Activated CD4-positive, alpha-beta T cell treated with anti-CD3 and anti-CD28 coated beads for 24 hours (primary cell): ENCODE measurements around the gene PTTG2.
"Not testable (repeated sequence)": the region's sequence is repeated elsewhere in the genome, so short reads cannot be mapped to it uniquely, and the experiment has no call there.

Experiments
- DNase-seq, 2 donors: peaks; one replicate each; pipeline ENCODE4 v3.0.0-alpha.2; 2020; ENCODE audit warnings: low read depth in 2 of 2

The PTTG2 gene

DNA sequence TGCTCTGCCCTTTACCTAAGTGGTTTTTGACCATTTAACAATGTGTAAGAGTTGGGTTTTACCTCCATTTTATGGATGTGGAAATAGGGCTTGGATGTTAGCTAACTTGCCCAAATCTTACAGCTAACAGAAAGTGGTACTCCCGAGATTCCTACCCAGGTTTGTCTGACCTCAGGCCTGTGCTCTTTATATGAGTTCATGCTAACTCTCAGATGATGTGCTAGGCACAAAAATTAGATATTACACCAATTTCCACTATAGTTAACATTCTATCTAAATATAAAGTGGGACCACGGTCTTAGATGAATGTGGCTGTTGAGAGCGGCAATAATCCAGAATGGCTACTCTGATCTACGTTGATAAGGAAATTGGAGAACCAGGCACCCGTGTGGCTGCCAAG is at the start of gene PTTG2:
Gene PTTG2 (plus strand): TSS at position 301 of the 400 bp plus-strand sequence. CDS start 37 bp downstream, at position 338.
- no peak for DNase-seq

DNA sequence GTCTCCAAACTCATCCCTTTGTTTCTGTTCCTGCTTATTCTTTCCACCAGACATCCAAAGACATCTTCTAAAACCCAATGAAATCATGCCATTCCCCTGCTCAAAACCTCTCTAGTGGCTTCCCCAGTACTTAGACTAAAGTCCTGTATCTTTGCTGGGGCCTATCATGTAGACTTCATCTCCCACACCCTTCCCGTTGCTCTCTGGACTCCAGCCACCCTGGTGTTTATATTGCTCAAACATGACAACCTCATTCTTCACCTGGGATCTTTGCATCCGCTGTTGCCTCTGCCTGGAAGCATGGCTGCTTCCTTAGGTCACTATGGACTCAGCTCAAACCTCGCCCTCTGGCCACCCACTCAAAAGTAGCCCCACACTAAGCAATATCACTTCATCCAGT is 45.7 kb upstream of the PTTG2 start:
- DNase-seq: no peak

DNA sequence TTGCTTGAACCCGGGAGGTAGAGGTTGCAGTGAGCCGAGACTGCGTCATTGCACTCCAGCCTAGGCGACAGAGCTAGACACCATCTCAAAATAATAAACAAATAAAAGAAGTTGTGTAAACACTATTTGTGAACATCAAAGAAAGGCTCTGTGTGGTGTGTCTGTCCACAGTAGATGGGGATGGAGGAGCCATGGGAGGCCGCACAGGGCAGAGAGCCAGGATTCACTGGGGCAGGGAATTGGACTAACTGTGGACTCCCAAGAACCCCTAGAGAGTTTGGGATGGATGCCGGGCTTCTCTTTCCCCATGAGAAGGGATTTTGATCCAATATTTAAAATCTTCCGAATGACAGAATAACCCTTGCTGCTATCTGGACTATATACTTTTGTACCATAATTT is 42.8 kb upstream of the PTTG2 start:
- no peak for DNase-seq

DNA sequence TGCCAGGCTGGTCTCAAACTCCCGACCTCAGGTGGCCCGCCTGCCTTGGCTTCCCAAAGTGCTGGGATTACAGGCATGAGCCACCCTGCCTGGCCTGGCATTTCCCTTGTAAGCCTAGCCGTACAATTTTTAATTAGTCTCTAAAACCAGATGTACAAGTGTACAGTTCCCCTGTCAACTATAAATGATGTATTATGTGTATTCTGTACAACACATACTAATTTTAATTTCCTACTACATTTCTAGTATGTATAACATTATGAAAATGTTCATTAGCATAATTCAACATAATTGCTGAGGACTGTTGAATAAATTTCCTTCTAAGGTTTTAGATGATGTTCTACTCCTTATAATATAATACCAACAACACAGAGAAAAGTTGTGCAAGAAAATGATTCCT is 41.5 kb upstream of the PTTG2 start:
- no peak for DNase-seq

DNA sequence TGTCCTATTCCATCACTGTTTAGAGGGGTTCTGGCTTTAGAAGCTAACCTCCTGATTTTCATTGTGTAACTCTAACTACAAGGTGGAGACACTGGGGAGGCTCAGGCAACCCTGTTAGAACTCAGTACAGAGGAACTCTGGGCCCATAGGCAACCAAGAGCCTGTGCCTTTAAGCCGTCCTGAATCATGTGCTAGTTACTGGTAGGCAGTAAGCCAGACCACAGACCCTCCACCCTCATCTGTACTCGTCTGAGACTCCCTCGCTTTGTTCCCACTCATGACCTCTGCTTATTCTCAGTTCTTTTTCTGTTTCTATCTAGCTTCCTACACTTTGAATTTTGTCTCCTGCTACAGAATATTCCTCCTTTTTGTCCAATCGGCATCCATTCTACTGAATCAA is 37.9 kb upstream of the PTTG2 start:
- no peak for DNase-seq

DNA sequence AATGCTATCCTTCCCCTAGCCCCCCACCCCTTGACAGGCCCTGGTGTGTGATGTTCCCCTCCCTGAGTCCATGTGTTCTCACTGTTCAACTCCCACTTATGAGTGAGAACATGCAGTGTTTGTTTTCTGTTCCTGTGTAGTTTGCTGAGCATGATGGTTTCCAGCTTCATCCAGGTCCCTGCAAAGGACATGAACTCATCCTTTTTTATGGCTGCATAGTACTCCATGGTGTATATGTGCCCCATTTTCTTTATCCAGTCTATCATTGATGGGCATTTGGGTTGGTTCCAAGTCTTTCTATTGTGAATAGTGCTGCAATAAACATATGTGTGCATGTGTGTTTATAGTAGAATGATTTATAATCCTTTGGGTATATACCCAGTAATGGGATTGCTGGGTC is 37.1 kb upstream of the PTTG2 start:
- DNase-seq: not testable (repeated sequence)

DNA sequence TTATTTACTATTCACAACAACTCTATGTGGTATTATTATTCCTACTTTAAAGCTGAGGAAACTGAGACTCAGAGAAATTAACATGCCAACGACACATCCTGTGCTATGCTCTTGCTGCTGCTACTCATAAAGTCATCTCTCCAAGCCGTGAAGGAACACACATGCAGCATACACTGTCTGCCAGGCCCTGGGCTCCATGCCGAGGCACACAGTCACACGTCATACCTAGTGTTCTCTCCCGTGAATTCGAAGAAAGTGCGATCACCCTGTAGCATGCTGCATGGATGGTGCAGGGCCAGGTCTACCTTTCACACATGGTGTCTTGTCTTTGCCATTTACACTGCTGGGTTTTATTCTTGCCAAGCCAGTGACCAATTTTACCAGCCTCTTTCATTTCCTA is 35.3 kb upstream of the PTTG2 start:
- no peak for DNase-seq

DNA sequence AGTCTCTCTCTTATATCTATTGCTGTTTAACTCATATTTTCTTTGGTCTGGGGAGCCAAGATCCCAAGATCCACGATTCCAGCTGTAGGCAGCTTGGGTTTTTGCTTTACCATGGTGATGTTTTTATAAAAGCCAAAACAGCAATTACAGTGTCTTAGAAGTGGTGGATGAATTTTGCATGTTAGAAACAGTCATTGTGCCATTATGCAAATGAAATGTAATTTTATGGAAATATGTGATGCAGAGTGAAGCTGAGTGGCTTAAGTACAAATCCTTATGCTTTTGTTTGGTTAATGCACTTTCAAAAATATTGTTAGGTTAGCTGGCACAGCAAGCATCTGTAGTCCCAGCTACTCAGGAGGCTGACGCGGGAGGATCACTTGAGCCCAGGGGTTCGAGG is 32.8 kb upstream of the PTTG2 start:
- DNase-seq: no peak

DNA sequence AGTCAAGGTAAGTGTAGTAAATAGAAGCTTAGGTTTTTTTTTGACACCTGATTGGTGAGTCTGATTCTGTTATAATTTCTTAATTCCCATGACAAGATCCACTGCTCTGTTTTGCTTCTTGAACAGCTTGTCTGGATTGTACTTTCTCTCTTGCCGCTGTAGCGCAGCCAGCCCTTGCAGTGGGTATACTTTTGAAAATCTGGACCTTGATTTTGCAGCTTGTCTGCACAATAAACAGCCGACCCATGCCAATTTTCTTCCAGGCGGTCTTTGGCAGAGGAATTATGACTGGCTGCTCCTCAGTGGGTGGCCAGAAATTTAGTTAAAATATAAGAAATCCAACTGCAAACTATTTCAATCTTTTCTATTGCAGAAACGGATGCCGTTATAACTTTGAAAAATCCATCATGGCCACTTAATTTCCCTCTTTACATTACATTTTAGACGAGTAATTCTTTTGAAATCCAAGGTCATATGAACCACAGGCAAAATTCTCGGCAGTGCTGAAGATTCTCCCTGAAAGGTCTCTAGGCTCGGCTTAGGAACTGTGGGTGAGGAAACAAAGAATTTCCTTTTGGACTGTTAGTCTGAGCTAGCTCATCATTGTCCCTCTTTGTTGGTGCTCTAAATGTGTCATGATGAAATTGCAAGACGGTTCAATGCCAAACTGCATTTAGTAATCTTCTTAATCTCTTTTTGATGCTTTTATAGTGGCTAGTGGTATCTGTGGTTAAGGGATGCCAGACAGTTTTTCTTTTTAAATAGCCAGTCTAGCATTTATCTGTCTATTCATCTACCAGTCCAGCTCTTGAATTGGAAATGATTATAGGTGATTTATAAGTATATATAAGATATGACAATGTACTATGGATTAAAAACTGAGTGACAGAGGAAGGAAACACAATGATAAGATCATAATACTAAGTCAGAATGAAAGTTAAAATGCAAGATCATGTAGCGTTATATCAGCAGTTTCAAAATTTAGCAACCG is 31.5 kb upstream of the PTTG2 start:
- no peak for DNase-seq

DNA sequence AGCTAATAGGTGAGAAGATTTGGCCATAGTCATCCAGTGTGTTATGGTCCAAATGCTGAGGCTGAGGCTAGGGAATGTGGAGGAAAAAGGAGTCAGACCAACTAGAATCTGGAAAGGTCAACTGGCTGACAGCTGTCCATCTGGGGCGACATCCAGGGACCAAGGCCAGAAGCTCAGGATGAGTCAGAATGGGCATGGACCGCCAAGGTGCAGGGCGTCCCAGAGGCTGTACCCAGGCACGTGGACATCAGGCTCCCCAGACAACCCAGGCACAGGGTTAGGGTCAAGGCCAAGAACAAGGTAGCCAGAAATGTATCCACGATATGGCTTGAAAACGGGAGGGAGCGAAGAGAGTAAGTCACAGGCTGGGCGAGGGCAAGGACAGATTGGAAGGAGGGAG is 26.1 kb upstream of the PTTG2 start:
- no peak for DNase-seq

DNA sequence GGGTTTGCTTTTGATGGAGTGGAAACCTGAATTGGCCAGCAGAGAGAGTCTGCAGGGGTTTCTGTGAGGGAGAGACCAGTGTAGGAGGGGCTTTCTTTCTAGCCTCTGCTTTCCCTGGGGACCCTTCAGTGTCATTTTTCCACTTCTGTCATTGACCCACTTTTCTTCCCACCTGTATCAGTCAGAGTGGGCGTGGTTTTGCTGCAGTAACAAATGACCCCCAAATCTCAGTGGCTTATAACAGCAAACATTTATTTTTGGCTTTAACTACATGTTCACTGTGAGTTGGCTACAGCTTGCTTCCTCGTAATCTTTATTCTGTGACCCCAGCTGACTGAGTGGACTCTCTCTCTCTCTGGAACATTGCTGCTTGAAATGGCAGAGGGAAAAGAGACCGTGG is 25.6 kb upstream of the PTTG2 start:
- DNase-seq: no peak

DNA sequence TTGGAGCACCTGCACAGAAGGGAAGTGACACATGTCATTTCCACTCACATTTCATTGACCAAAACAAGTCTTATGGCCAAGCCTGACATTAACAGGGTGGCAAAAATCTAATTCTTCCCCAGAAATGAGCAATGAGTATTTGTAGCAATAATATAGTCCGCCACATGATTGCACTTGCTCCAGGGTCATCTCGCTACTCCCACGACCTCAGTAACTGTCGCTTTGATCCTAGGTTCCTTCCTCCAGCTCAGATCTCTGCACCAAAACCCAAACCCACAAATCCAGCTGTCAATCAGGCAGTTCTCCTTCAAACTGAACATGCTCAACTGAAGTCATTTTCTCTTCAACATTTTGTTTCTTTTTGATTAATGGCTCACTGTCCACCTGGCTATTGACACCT is 25.2 kb upstream of the PTTG2 start:
- DNase-seq: no peak

DNA sequence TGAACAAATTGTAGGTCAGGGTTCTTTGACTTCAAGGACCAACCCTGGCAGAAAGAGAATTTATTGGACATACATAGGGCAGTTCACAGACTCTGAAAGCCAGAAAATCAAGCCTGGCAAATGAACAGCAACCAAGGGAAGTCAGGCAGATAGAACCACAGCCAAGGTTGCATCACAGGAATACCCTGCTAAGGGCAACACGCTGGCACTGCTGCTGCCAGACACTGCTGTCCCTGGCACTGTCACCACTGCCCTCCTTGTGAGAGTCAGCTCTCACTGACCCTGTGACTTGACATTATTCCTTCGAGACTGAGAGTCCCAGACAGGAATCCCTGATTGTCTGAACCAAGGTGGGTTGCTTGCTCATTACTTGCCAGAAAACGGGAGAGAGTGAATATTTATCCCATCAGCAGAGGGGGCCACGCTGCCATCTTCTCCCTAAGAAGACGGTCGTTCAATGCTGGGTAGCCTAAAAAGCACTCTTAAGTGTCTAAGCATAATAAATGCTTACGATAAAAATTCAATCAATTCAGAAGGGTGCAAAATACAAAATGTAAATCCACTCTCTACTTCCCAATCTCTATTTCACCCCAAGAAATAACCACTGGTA is 23.2 kb upstream of the PTTG2 start:
- DNase-seq: no peak

DNA sequence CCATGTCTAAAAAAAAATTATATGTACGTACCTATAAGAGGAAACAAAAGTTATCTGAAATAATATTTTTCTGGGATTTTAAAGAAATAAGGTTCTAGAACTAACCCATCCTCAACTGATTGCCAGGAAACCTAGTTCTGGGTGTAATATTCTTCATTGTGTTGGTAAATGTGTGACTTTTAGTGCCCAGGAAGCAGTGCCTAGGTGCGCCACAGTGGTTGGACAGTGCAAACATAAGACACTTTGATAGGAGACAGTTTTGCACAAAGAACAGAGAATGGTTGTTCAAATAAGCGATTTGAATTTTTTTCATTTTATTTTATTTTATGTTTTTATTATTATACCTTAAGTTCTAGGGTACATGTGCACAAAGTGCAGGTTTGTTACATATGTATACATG is 22.0 kb upstream of the PTTG2 start:
- no peak for DNase-seq

DNA sequence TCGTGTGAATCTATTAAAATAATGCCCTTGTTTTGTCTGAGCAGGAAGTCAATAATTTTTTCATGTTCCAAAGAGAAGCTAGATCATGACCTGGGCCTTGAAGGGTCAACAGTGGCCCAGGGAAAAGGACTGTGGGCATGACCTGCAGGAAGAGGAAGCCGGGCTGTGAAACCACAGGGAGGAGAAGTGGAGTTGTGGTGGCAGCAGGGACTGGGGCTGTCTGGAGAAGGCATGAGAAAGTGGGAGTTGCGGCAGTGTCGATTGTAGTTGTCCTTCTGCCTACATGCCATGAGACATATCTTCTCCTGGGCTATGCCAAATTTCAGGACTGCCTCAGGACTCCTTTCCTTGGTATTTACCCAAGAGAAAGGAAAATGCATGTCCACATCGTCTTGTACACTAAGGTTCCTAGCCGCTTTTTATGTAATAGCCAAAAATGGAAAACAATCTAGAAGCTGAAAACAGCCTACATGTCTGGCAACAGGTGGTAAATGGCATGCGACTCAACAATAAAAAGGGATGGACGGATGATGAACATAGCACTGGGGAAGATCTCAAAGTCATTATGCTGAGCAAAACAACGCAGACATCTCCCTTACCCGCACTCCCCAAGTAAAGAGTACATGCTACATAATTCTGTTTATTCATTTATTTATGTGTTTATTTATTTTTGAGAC is 13.6 kb upstream of the PTTG2 start:
- DNase-seq: no peak

DNA sequence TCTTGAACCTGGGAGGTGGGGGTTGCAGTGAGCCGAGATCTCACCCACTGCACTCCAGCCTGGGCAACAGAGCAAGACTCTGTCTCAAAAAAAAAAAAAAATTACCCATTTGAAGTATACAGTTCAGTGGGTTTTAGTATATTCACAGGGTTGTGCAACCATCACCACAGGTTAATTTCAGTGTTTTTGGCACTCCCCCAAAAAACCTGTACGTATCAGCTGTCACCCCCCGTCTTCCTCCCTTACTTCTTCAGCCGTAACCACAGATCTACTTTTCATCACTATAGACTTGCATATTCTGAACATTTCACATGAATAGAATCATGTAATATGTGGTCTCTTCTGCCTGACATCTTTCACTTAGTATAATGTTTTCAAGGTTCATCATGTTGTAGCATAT is 11.7 kb upstream of the PTTG2 start:
- no peak for DNase-seq

DNA sequence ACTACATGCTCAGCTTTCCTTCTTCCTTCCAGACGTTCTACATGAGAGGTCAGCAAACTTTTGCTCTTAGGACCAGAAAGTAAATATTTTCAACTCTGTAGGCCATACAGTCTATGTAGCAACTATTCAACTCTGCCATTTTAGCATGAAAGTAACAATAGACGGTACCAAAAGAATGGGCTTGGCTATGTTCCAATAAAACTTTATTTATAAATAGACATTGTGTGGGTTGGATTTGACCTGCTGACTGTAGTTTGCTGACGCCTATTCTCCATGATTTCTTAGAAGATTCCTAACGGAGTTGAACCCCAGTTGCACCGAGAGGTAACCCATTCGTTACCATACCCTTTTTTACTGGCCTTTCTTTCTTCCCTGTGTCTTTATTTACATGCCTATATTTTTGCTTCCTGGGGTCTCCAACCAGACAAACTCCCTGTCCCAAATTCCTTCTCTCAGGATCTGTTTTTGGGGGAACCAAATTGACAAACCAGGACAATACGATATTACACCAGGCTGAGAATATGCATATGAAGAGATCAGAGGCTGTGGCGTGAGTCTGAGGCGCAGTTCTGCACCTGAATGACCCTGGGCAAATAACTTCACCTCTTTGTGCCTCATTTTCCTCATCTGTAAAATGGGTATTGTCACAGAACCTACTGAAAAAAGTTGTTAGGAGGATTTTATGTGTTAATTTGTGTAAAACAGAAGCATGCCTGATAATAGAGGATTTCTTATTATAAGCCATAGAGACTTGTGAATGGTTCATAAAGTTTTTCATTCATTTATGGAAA is 10.4 kb upstream of the PTTG2 start:
- DNase-seq: no peak

DNA sequence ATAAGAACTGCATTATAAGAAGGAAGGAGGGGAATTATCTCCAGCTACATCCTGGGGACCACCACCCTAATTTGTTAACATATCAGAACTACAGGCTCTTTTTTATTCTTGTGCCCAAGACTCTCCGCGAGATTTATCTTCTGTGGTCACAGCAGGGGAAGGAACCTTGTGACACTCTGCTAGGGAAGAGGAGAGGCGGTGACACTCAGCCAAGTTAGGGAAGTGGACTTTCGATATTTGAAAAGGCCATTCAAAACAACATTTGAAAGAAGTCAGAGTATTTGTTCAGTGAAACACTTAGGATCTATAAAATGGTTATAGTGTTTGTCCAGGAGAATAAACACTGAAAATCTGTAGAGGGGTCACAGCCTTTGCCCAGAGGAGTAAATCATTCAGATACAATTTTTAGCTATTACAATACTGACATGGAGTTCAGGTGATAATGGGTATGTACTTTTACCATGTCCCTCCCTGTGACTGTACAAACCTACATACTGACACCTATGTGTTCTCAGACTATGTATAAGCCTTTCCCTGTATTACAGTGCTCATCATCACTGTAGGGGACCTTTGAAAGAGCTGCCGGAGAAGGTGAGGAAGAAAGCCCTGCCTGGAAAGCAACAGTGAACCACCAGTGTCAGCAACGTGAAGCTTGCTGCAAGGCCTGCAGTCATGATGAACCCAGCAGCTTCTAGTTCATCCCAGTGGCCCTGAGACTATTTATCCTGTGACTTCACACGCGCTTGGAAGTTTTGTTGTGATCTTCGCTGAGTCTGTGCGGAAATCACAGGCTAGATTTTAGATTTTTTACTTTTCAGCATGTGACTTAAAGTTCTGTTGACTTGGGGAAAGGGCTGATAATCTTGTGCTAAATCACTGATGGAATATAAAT is 8.5 kb upstream of the PTTG2 start:
- no peak for DNase-seq

DNA sequence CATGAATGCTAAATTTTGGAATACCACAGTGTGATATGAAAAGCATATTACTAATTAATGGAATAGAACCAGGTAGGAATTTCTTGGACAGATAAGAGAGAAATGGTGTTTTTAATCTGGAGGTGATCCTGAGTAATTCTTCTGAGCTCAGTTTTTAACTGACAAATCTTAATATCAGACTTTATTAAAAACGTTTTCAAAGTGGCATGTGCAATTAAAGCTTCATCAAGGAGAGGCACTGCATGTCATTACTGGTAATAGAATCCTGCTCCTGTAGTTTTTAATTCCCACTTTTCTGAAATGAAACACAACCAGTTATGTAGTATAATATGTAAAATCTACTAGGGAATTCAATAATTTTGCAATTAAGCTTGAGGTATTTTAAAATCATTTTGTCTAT is 7.0 kb upstream of the PTTG2 start:
- DNase-seq: no peak

DNA sequence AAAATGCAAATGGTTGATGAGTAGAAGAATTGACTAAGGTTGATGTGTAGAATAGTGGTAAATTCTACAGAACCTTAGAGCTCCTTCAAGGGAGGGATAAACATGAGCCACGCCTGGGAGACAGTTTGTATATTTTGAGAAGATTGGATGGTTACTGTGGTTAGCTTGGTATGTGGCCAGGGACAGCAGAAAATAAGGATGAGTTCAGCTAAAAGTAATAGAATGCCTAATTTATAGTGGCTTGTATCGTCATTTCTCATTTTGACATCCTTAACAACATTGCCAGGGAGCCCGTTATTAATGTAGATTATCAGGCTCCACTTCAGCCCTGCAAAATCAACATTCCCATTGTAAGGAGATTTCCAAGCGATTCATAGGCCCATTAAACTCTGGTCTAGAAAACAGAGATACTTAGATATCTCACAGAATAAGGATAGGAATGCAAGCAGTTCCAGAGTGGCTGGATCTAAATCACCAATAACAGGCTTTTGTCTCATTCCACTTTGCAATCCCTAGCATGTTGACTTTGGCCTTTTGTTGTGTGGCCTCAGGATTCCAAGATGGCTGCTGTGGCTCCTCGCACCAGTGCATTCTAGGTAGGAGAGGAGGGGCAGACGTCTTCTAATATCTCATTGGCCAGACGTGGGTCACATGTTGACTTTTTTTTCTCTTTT is 6.4 kb upstream of the PTTG2 start:
- DNase-seq: no peak
